Iris pigment epithelial cell (primary cell): ENCODE data around the gene DOCK1.

Experiments used
- DNase-seq: peaks from one replicate; pipeline ENCODE4 v3.0.0-alpha.2; 2011; ENCODE audit warnings: low read depth

DOCK1 gene

GRCh38 chr10:127012071-127012768 lies 107.0 kb downstream of the DOCK1 start:
- DNase-seq = no peak

DNA sequence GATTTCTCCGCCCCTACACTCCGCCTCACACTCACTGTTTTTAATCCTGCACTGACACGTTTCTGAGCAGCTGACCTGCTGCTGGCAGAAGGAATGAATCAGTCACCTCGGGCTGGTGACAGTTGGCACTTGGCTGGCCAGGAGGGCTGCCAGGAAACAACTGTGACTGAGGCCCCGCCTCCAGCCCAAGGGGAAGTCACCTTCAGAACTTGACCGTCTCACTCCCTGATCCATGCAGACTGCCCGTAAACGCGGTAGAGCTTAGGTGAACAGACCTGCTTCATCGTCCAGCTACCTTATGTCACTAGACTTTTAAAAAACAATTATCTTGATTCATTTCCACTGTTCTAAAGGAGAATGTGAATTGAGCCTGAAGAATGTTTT lies 107.5 kb downstream of the DOCK1 start:
- peak; percentile 5 for DNase-seq

GRCh38 chr10:127013211-127013656 lies 108.0 kb downstream of the DOCK1 start:
- DNase-seq = no peak

- DNase-seq = no peak
Observed at GRCh38 chr10:127013691-127014473, 108.7 kb downstream of the DOCK1 start.

DNA sequence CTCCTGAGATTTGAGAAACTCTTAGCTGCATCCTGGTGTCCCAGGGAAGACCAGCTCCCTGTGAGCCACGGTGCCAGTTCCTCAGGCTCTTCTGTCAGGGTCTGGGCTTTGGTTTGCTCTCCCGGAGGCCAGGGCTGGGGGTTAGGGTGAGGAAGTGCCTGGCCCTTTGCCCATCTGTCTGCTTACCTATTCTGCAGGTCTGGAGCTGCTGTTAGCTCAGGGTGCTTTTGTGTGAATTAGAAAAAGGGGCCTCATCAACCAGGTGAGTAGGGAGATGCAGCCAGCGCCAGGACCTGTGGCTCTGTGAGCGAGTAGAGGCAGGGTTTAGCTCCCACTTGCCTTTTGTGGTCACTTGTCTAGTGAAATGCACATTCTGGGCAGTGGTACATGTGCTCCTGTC lies 109.4 kb downstream of the DOCK1 start:
- no peak for DNase-seq

DNA sequence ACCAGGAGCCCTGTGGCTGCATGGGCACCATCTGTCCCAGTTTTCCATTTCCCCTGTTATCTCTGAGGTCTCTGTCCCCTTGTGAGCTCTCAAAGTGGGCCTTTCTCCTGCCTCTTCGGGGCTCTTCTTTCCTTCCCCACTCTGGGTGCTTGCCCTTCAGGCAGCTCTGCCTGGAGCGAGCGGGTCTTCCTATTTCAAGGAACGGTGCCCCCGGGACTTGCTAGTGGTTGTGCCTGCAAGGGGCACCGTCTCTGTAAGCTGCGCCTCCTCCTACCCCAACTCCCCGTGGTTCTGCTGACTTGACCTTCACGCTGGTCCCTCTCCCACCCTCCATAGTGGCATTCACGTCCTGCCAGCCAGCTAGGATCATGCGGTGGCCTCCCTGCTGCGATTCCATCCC lies 110.1 kb downstream of the DOCK1 start:
- DNase-seq = no peak

DNA sequence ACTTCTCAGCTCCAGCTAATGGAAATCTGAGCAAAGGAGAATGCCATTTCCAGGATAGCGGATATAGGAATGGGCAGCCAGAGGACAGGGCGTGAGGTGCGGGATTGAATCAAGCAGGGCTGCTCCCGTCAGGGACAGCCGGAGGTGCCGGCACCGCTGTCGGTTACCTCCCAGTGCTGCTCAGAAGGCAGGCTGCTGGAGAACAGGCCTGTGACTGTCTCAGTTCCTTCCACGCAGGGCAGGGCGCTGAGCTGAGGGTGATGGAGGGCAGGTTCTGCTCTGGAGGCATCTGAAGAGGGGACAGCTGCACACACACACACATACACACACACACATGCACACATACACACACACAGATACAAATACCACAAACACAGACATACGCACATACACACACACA lies 111.1 kb downstream of the DOCK1 start:
- DNase-seq = no peak

GRCh38 chr10:127017541-127018297 lies 112.5 kb downstream of the DOCK1 start:
- DNase-seq = peak; percentile 12

GRCh38 chr10:127018298-127018650 lies 113.0 kb downstream of the DOCK1 start:
- no peak for DNase-seq

DNA sequence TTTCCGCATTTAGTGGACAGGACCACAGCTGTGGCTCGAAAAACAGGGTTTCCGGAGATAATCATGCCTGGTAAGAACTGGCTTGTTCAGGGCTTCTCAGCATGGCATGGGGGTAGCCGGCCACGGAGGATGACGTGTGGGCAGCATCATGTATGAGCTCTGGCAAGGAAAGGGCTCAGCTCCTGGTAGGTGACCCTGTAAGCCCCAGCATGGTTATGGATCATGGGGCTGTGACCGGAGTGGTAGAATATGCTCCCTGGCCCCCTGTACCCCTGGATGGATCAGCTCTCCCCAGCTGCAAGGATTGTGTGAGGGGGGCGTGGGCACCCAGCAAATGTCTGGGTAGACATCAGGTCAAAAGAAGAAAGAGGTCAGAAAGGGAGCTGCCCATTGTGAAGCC lies 113.5 kb downstream of the DOCK1 start:
- no peak for DNase-seq

GRCh38 chr10:127020260-127020659 lies 115.0 kb downstream of the DOCK1 start:
- DNase-seq = no peak

DNA sequence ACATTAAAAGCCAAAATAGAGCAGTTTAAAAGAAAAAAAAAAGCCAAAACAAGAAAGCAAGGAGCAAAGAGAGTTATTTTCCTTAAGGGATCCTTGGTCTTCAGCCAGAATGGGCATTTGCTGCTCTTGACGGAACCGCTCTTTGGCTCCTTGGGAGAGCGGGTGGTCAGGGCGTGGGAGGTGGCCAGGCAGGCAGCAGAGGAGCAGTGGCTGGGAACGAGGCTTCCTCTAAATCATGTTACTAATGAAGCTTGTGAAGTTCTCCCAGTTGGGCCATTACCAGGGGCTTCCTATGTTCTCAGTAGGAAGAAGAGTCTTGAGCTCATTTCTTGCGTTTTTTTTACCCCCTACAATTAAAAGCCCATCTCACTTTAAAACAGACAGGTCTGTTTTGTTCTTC lies 116.6 kb downstream of the DOCK1 start:
- DNase-seq = no peak

GRCh38 chr10:127024685-127025435 lies 119.6 kb downstream of the DOCK1 start:
- DNase-seq = no peak

- DNase-seq = no peak
Observed at GRCh38 chr10:127027786-127028185, 122.6 kb downstream of the DOCK1 start.

- no peak for DNase-seq
Observed at GRCh38 chr10:127028556-127028955, 123.3 kb downstream of the DOCK1 start.

DNA sequence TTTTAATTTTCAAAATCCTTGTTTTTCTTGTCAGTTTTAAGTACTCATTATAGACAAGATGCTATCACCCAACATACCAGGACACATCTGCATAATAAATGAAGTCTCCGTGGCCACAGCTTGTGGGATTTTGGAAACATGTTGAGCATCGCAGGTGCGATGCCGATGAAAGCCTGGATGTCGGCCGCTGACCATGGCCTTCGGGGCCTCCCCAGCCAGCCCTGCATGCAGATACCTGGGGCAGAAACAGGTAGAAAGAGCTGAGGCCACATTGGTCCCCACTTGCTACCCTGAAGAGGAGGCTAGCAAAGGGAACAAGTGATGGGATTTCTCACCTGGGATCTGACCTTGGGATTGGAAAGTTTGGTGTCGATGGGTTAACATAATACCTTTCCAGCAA lies 123.8 kb downstream of the DOCK1 start:
- no peak for DNase-seq

- no peak for DNase-seq
Observed at GRCh38 chr10:127033216-127034033, 128.2 kb downstream of the DOCK1 start.

- no peak for DNase-seq
Observed at GRCh38 chr10:127034034-127034633, 128.9 kb downstream of the DOCK1 start.

DNA sequence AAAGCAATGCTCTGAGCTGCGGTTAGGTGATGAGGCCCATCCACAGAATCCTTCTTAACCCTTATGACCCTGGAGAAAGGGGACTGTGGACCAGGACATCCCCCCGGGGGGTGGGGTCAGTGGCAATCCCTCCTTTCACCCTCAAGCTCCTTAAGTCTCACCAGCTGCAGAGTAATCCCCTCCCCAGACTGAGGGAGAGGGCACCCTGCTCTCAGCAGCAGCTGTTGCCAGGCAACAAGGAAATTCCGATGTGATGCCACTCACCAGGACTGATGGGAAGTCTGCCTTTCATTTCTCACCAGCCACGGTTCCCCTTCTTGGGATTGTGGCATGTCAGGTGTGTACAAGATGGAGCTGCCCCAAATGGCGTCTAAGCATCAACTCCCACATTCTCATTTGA lies 129.6 kb downstream of the DOCK1 start:
- DNase-seq = no peak

- no peak for DNase-seq
Observed at GRCh38 chr10:127035827-127036226, 130.6 kb downstream of the DOCK1 start.

GRCh38 chr10:127036987-127037386 lies 131.8 kb downstream of the DOCK1 start:
- DNase-seq = no peak
